GM12864 (cell line): Measurements from ENCODE around the gene RAB36.

Experiments used
- DNase-seq: peaks from one replicate; pipeline ENCODE4 v3.0.0-alpha.2; 2011; ENCODE audit warnings: low read depth
- H3K4me3 ChIP-seq: 2 replicates; pipeline ENCODE4 v1.5.1; 2011; ENCODE audit warnings: mild to moderate bottlenecking, low read depth, low read length, control low read depth
- CTCF ChIP-seq: IDR thresholded peaks from 2 replicates; pipeline ENCODE4 v1.5.1; 2011; ENCODE audit warnings: low read depth, mild to moderate bottlenecking, moderate library complexity, low read length, control low read depth, inconsistent platforms; ENCODE audit errors: missing control alignments

The RAB36 gene

GRCh38 chr22:23142546-23143105 is 2.7 kb upstream of the RAB36 start:
- DNase-seq, result no peak
- no peak overlapping the region; the same call in 1 of the 2 replicates for H3K4me3 ChIP-seq
- TF ChIP-seq CTCF, result no peak

GRCh38 chr22:23143119-23143518 is 2.2 kb upstream of the RAB36 start:
- no peak for TF ChIP-seq CTCF
- H3K4me3 ChIP-seq, result no peak overlapping the region
- no peak for DNase-seq

GRCh38 chr22:23144432-23144831 is 845 bp upstream of the RAB36 start:
- DNase-seq, result no peak
- no peak overlapping the region for H3K4me3 ChIP-seq
- TF ChIP-seq CTCF, result no peak

- TF ChIP-seq CTCF, result no peak
- DNase-seq, result no peak
- no peak overlapping the region for H3K4me3 ChIP-seq
These were observed 697 bp downstream of the RAB36 start for GRCh38 chr22:23145878-23146470.

- H3K4me3 ChIP-seq, result no peak overlapping the region
- TF ChIP-seq CTCF, result no peak
- DNase-seq, result no peak
These were observed 1.4 kb downstream of the RAB36 start for GRCh38 chr22:23146478-23147205.

- TF ChIP-seq CTCF, result no peak
- H3K4me3 ChIP-seq, result no peak overlapping the region
- no peak for DNase-seq
These were observed 2.5 kb downstream of the RAB36 start for GRCh38 chr22:23147617-23148387.
